GM12891 (cell line): Measurements from ENCODE around the gene LONP1.

Experiments
- PAX5 ChIP-seq: IDR thresholded peaks from 2 replicates; pipeline ENCODE4 v1.6.1; 2011; ENCODE audit warnings: low read length, moderate library complexity, mild to moderate bottlenecking; ENCODE audit not compliant: insufficient read depth, severe bottlenecking
- POLR2A ChIP-seq: IDR thresholded peaks from 2 replicates; pipeline ENCODE4 v1.6.1; 2011; ENCODE audit warnings: low read depth, low read length, control low read depth
- POLR2AphosphoS5 ChIP-seq: IDR thresholded peaks from 2 replicates; pipeline ENCODE4 v1.6.1; 2011; ENCODE audit warnings: low read depth, low read length, control low read depth
- POU2F2 ChIP-seq: IDR thresholded peaks from 2 replicates; pipeline ENCODE4 v1.6.1; 2011; ENCODE audit warnings: low read depth, mild to moderate bottlenecking, control low read depth, low read length, moderate library complexity
- SPI1 ChIP-seq: IDR thresholded peaks from 2 replicates; pipeline ENCODE4 v1.6.1; 2011; ENCODE audit warnings: low read depth, low read length, control low read depth
- TAF1 ChIP-seq: IDR thresholded peaks from 2 replicates; pipeline ENCODE4 v1.6.1; 2011; ENCODE audit warnings: low read depth, low read length, control low read depth

DNA sequence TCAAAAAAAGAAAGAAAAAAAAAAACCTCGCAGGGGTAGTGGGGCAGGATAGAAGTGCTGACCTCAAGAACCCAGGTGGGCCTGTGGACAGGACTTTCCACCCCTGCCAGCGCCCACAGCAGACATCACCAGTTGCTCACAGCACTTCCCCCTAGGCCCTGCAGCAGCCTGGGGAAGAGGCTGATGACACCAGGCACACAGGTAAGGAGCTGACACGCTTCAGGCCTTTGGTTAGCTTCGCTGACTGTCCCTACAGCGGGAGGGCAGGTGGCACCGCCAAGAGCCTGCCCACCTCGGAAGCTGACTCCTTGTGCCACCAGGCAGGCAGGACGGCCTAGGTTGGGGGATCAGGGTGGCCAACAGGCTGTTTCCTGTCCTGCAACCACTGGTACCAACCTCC, 8.9 kb downstream of the LONP1 start:
- TF ChIP-seq POLR2A (no peak; the same call in 1 of the 2 replicates), POLR2AphosphoS5 (no peak; the same call in 1 of the 2 replicates), SPI1 (no peak), PAX5 (no peak), TAF1 (no peak), POU2F2 (no peak)
